COLO829 (cell line): Measurements from ENCODE around the gene KDM1A.
A peak's percentile ranks its signal among the peaks of the same experiment; 100 is the strongest.

Source experiments
- DNase-seq: peaks from one replicate; pipeline ENCODE4 v3.0.0; 2012; ENCODE audit warnings: low spot score

The KDM1A gene

GRCh38 chr1:23013657-23014056 is 5.6 kb upstream of the KDM1A start:
- DNase-seq = no peak

GRCh38 chr1:23018661-23019093 is 591 bp upstream of the KDM1A start:
- no peak for DNase-seq

- peak; percentile 23 for DNase-seq
These were observed 776 bp downstream of the KDM1A start for GRCh38 chr1:23019863-23020625.

- DNase-seq = no peak
These were observed 1.6 kb downstream of the KDM1A start for GRCh38 chr1:23020706-23021405.

- no peak for DNase-seq
These were observed 2.6 kb downstream of the KDM1A start for GRCh38 chr1:23021834-23022233.

- no peak for DNase-seq
These were observed 4.0 kb downstream of the KDM1A start for GRCh38 chr1:23023174-23023845.

GRCh38 chr1:23026568-23026967 is 7.3 kb downstream of the KDM1A start:
- DNase-seq = no peak

GRCh38 chr1:23027352-23027907 is 8.2 kb downstream of the KDM1A start:
- no peak for DNase-seq

- DNase-seq = no peak
These were observed 10.1 kb downstream of the KDM1A start for GRCh38 chr1:23029337-23029736.

- DNase-seq = no peak
These were observed 16.7 kb downstream of the KDM1A start for GRCh38 chr1:23035823-23036452.

- no peak for DNase-seq
These were observed 17.9 kb downstream of the KDM1A start for GRCh38 chr1:23037081-23037740.

GRCh38 chr1:23039308-23039826 is 20.1 kb downstream of the KDM1A start:
- DNase-seq = no peak

- DNase-seq = no peak
These were observed 21.2 kb downstream of the KDM1A start for GRCh38 chr1:23040509-23040908.

GRCh38 chr1:23044035-23044434 is 24.8 kb downstream of the KDM1A start:
- DNase-seq = no peak

- DNase-seq = no peak
These were observed 30.9 kb downstream of the KDM1A start for GRCh38 chr1:23050201-23050600.

- no peak for DNase-seq
These were observed 32.1 kb downstream of the KDM1A start for GRCh38 chr1:23051290-23051909.

- no peak for DNase-seq
These were observed 38.0 kb downstream of the KDM1A start for GRCh38 chr1:23057301-23057700.

GRCh38 chr1:23062271-23062670 is 43.0 kb downstream of the KDM1A start:
- no peak for DNase-seq

- no peak for DNase-seq
These were observed 46.1 kb downstream of the KDM1A start for GRCh38 chr1:23065385-23065784.

GRCh38 chr1:23066075-23066474 is 46.8 kb downstream of the KDM1A start:
- DNase-seq = no peak

- no peak for DNase-seq
These were observed 49.9 kb downstream of the KDM1A start for GRCh38 chr1:23069149-23069548.
